K562 (cell line): Measurements from ENCODE around the gene PIM3.

Experiments
- CTCF ChIP-seq, 3 experiments: IDR thresholded peaks in 2 of 3; conservative IDR thresholded peaks in 1 of 3; 2 replicates each; pipeline ENCODE4 v1.5.1; 2011 to 2012; ENCODE audit warnings: low read length in 3 of 3, mild to moderate bottlenecking in 3 of 3, control low read depth in 2 of 3, improper control_type of control experiment in 1 of 3, inconsistent platforms in 1 of 3, low read depth in 1 of 3, mixed read lengths in 1 of 3, moderate library complexity in 1 of 3; ENCODE audit not compliant: insufficient read depth in 2 of 3
- HBP1 ChIP-seq: fragments of 450-650 bp; formaldehyde crosslinking; IDR thresholded peaks from 2 replicates; pipeline ENCODE4 v1.4.0; 2022; ENCODE audit warnings: missing genetic modification characterization
- HNRNPH1 ChIP-seq: fragments of 200-400 bp; formaldehyde crosslinking; optimal IDR thresholded peaks from 2 replicates; pipeline ENCODE3; 2017; ENCODE audit warnings: low read depth, mild to moderate bottlenecking, low read length, moderate library complexity
- ILK ChIP-seq: fragments of 450-650 bp; IDR thresholded peaks from 2 replicates; pipeline ENCODE4 v1.6.1; 2016; ENCODE audit warnings: missing genetic modification characterization, low read depth, mild to moderate bottlenecking, missing compliant biosample characterization, moderate library complexity, borderline replicate concordance
- MAZ ChIP-seq, 2 experiments: fragments of 450-650 bp in 1 of 2; sonication (generic) in 1 of 2; formaldehyde crosslinking; IDR thresholded peaks in 1 of 2; conservative IDR thresholded peaks in 1 of 2; 2 replicates each; pipeline versions ENCODE4 v1.4.0 to v1.5.0; 2020; ENCODE audit warnings: mild to moderate bottlenecking in 1 of 2, missing genetic modification reagents in 1 of 2
- NR2F6 ChIP-seq: fragments of 450-650 bp; formaldehyde crosslinking; IDR thresholded peaks from 2 replicates; pipeline ENCODE4 v1.4.0; 2020; ENCODE audit warnings: mild to moderate bottlenecking
- RBM15 ChIP-seq: fragments of 200-400 bp; formaldehyde crosslinking; IDR thresholded peaks from 2 replicates; pipeline ENCODE4 v1.6.1; 2018; ENCODE audit warnings: mild to moderate bottlenecking, low read length, moderate library complexity; ENCODE audit not compliant: insufficient read depth
- SMAD1 ChIP-seq: fragments of 150-350 bp; IDR thresholded peaks from 2 replicates; pipeline ENCODE4 v1.6.1; 2014; ENCODE audit warnings: low read length, low read depth; ENCODE audit not compliant: partially characterized antibody
- ZNF174 ChIP-seq: fragments of 250-450 bp; sonication (Bioruptor Pico); IDR thresholded peaks from 2 replicates; pipeline ENCODE4 v1.4.0; 2020; ENCODE audit warnings: mild to moderate bottlenecking
- ZNF311 ChIP-seq: fragments of 250-450 bp; sonication (Bioruptor Pico); IDR thresholded peaks from 2 replicates; pipeline ENCODE4 v1.4.0; 2020; ENCODE audit warnings: mild to moderate bottlenecking, moderate library complexity
- ZNF354B ChIP-seq: fragments of 250-450 bp; sonication (Bioruptor Pico); IDR thresholded peaks from 2 replicates; pipeline ENCODE4 v1.4.0; 2020
- ZNF398 ChIP-seq: fragments of 250-450 bp; sonication (Bioruptor Pico); IDR thresholded peaks from 2 replicates; pipeline ENCODE4 v1.8.0; 2021; ENCODE audit warnings: moderate library complexity, mild to moderate bottlenecking, inconsistent platforms

GRCh38 chr22:49922484-49922883, 38.1 kb upstream of the PIM3 start:
- TF ChIP-seq ZNF354B (CRISPR knock-in tag) (no peak), ILK (no peak), CTCF (IDR thresholded peaks at IDR 0.05 in 2 of 3, conservative IDR thresholded peaks at IDR 0.05 in 1 of 3; ENCODE audit: insufficient read depth in 2 of 3, low read depth in 1 of 3, low read length in 3 of 3) (no peak), NR2F6 (CRISPR knock-in tag) (no peak), ZNF311 (no peak), HNRNPH1 (no peak), SMAD1 (no peak), HBP1 (no peak), ZNF174 (no peak), RBM15 (no peak), MAZ (CRISPR knock-in tag; conservative IDR thresholded peaks at IDR 0.05 in 1 of 2, IDR thresholded peaks at IDR 0.05 in 1 of 2) (no peak), ZNF398 (CRISPR knock-in tag) (no peak)
